Activated CD4-positive, alpha-beta T cell treated with anti-CD3 and anti-CD28 coated beads for 36 hours (primary cell): Measurements from ENCODE around the gene MRPL19. TPM values are rescaled to one million over a fixed set of nuclear protein-coding genes. Genes with fewer than 3 reads are reported as not detected.

ENCODE experiments used
- ATAC-seq: fragments of 200-7000 bp; cut with Tn5 transposase; one replicate; pipeline ENCODE4 v1.10.0; 2021; ENCODE audit warnings: mild to moderate bottlenecking, moderate library complexity
- CTCF ChIA-PET: fragments of 350-600 bp; sonication (Branson Sonifier 250); formaldehyde crosslinking; loops from one replicate; lab custom pipeline; 2021; ENCODE audit warnings: antibody characterized with exemption; lab: Charles Lee
- POLR2A ChIA-PET: fragments of 350-600 bp; sonication (Branson Sonifier 250); formaldehyde crosslinking; loops from one replicate; lab custom pipeline; 2021; ENCODE audit warnings: antibody characterized with exemption, inconsistent platforms; lab: Charles Lee
- DNase-seq: peaks from one replicate; pipeline ENCODE4 v3.0.0-alpha.2; 2020
- H3K27ac Mint-ChIP-seq: one replicate; pipeline ENCODE4 v1.8.0; 2021; ENCODE audit warnings: mixed read lengths
- H3K27me3 Mint-ChIP-seq: one replicate; pipeline ENCODE4 v1.8.0; 2021; ENCODE audit warnings: mixed read lengths
- H3K36me3 Mint-ChIP-seq: one replicate; pipeline ENCODE4 v1.8.0; 2021; ENCODE audit warnings: low read depth, mixed read lengths
- H3K4me1 Mint-ChIP-seq: one replicate; pipeline ENCODE4 v1.8.0; 2021; ENCODE audit warnings: mixed read lengths
- H3K4me3 Mint-ChIP-seq: one replicate; pipeline ENCODE4 v1.8.0; 2021; ENCODE audit warnings: mild to moderate bottlenecking, moderate library complexity, mixed read lengths
- H3K9me3 Mint-ChIP-seq: one replicate; pipeline ENCODE4 v1.8.0; 2021; ENCODE audit warnings: low read depth, mixed read lengths
- intact Hi-C, 2 experiments: fragments of 100-400 bp; cut with DNase I in 1 of 2; cut with micrococcal nuclease in 1 of 2; formaldehyde crosslinking; loops; one replicate each; pipeline versions ENCODE4 v1.14.2 to v1.15.1; 2022 to 2024; cut with DNase I, micrococcal nuclease
- total RNA-seq, 2 experiments: library from RNA; stranded (reverse); gene quantifications; one replicate each; pipeline ENCODE4 v1.2.3, GENCODE V29; 2021

MRPL19 gene
- total RNA-seq, result 10 to 100 TPM; 45.2 to 72.4 TPM

- intact Hi-C loops, result loop anchor here (1.0 to 2.0 kb wide), 3 partner anchors 63 to 689 kb away; partner anchors contain the start of genes GCFC2 (in 2 of the 2) and POLE4 (in 1 of the 2)
- CTCF ChIA-PET, result interaction anchor here (0.5 to 2.4 kb wide), 11 partner anchors 11 to 1533 kb away, joined by 3 to 11 read pairs (median 3); partner anchors contain the start of gene GCFC2
These were observed at the start of gene MRPL19 for GRCh38 chr2:75646583-75647425. Gene MRPL19, plus strand, starts transcription at chr2:75646783. Its CDS starts 25 bp downstream, at chr2:75646808.

GRCh38 chr2:75596784-75597183 lies 49.8 kb upstream of the MRPL19 start:
- H3K36me3 Mint-ChIP-seq, result no peaks in the 10 kb centered on the region
- intact Hi-C loops, result no loop called here
- no peak overlapping the region for H3K27ac Mint-ChIP-seq
- ATAC-seq, result no peak
- ChIA-PET CTCF (interaction anchor here (0.8 to 1.7 kb wide), 2 partner anchors 13 to 36 kb away, joined by 3 to 6 read pairs; partner anchors contain the start of gene EVA1A), POLR2A (no interaction called here)
- H3K4me3 Mint-ChIP-seq, result no peak overlapping the region
- DNase-seq, result no peak
- H3K4me1 Mint-ChIP-seq, result no peaks in the 10 kb centered on the region
- no peaks in the 10 kb centered on the region for H3K9me3 Mint-ChIP-seq
- H3K27me3 Mint-ChIP-seq, result peaks cover 7% of the 10 kb centered on the region

More at GRCh38 chr2:75646583-75647425, at the start of gene MRPL19:
- ATAC-seq (peak; percentile 99), DNase-seq (peak; percentile 86)
- Mint-ChIP-seq H3K4me3 (peak within 1 kb of the TSS; percentile 88), H3K9me3 (no peaks in the 10 kb centered on the region), H3K36me3 (peaks cover 28% of the 10 kb centered on the region), H3K4me1 (peaks cover 32% of the 10 kb centered on the region), H3K27me3 (no peaks in the 10 kb centered on the region), H3K27ac (peak within 1 kb of the TSS; percentile 96)
- POLR2A ChIA-PET, result interaction anchor here (0.8 kb wide), 1 partner anchor 64 kb away, joined by 6 read pairs; the partner anchor contains the start of gene GCFC2

GRCh38 chr2:75597949-75598348 lies 48.6 kb upstream of the MRPL19 start:
- intact Hi-C loops, result no loop called here
- no peak overlapping the region for H3K4me3 Mint-ChIP-seq

GRCh38 chr2:75598589-75599155 lies 47.9 kb upstream of the MRPL19 start:
- Mint-ChIP-seq H3K27ac (no peak overlapping the region), H3K4me3 (no peak overlapping the region), H3K27me3 (peaks cover 7% of the 10 kb centered on the region), H3K36me3 (no peaks in the 10 kb centered on the region), H3K9me3 (no peaks in the 10 kb centered on the region), H3K4me1 (no peaks in the 10 kb centered on the region)
- POLR2A ChIA-PET, result no interaction called here
- ATAC-seq, result no peak
- intact Hi-C loops, result no loop called here
- CTCF ChIA-PET, result no interaction called here
- no peak for DNase-seq

More at GRCh38 chr2:75597949-75598348, 48.6 kb upstream of the MRPL19 start:
- no peaks in the 10 kb centered on the region for H3K4me1 Mint-ChIP-seq
- ATAC-seq (no peak), DNase-seq (no peak)
- ChIA-PET CTCF (no interaction called here), POLR2A (no interaction called here)
- no peak overlapping the region for H3K27ac Mint-ChIP-seq
- H3K36me3 Mint-ChIP-seq, result no peaks in the 10 kb centered on the region
- peaks cover 7% of the 10 kb centered on the region for H3K27me3 Mint-ChIP-seq
- H3K9me3 Mint-ChIP-seq, result no peaks in the 10 kb centered on the region

GRCh38 chr2:75600461-75601011 lies 46.0 kb upstream of the MRPL19 start:
- Mint-ChIP-seq H3K27ac (no peak overlapping the region), H3K4me1 (no peaks in the 10 kb centered on the region), H3K36me3 (no peaks in the 10 kb centered on the region), H3K27me3 (peaks cover 12% of the 10 kb centered on the region), H3K9me3 (no peaks in the 10 kb centered on the region), H3K4me3 (no peak overlapping the region)
- POLR2A ChIA-PET, result no interaction called here
- intact Hi-C loops, result loop anchor here in 1 of 2 experiments (10.0 kb wide), 1 partner anchor 536 kb away; no protein-coding TSS in a partner anchor
- DNase-seq (no peak), ATAC-seq (no peak)
- CTCF ChIA-PET, result no interaction called here

- intact Hi-C loops, result loop anchor here in 1 of 2 experiments (10.0 kb wide), 1 partner anchor 538 kb away; no protein-coding TSS in a partner anchor
- no peaks in the 10 kb centered on the region for H3K36me3 Mint-ChIP-seq
- CTCF ChIA-PET, result no interaction called here
These were observed 43.8 kb upstream of the MRPL19 start for GRCh38 chr2:75602724-75603342.

GRCh38 chr2:75603477-75603876 lies 43.1 kb upstream of the MRPL19 start:
- ChIA-PET POLR2A (no interaction called here), CTCF (no interaction called here)
- intact Hi-C loops, result loop anchor here in 1 of 2 experiments (10.0 kb wide), 1 partner anchor 539 kb away; no protein-coding TSS in a partner anchor
- Mint-ChIP-seq H3K27ac (no peak overlapping the region), H3K4me3 (no peak overlapping the region), H3K36me3 (no peaks in the 10 kb centered on the region), H3K9me3 (no peaks in the 10 kb centered on the region), H3K4me1 (no peaks in the 10 kb centered on the region), H3K27me3 (peaks cover 35% of the 10 kb centered on the region)
- ATAC-seq (no peak), DNase-seq (no peak)

More at GRCh38 chr2:75602724-75603342, 43.8 kb upstream of the MRPL19 start:
- Mint-ChIP-seq H3K4me1 (no peaks in the 10 kb centered on the region), H3K27ac (no peak overlapping the region), H3K27me3 (peaks cover 30% of the 10 kb centered on the region), H3K9me3 (no peaks in the 10 kb centered on the region), H3K4me3 (no peak overlapping the region)
- no peak for ATAC-seq
- POLR2A ChIA-PET, result no interaction called here
- no peak for DNase-seq

- no peak for DNase-seq
- no peak overlapping the region for H3K27ac Mint-ChIP-seq
- no peak for ATAC-seq
- no peak overlapping the region for H3K4me3 Mint-ChIP-seq
- intact Hi-C loops, result loop anchor here in 1 of 2 experiments (10.0 kb wide), 1 partner anchor 540 kb away; no protein-coding TSS in a partner anchor
- H3K27me3 Mint-ChIP-seq, result peaks cover 41% of the 10 kb centered on the region
- H3K36me3 Mint-ChIP-seq, result no peaks in the 10 kb centered on the region
- no peaks in the 10 kb centered on the region for H3K9me3 Mint-ChIP-seq
- CTCF ChIA-PET, result interaction anchor here (0.6 to 0.8 kb wide), 3 partner anchors 334 to 543 kb away, joined by 3 read pairs; no protein-coding TSS in a partner anchor
- POLR2A ChIA-PET, result no interaction called here
- H3K4me1 Mint-ChIP-seq, result peaks cover 6% of the 10 kb centered on the region
These were observed 42.1 kb upstream of the MRPL19 start for GRCh38 chr2:75604484-75604883.

- Mint-ChIP-seq H3K27me3 (peaks cover 50% of the 10 kb centered on the region), H3K4me1 (peaks cover 6% of the 10 kb centered on the region), H3K27ac (no peak overlapping the region), H3K4me3 (no peak overlapping the region), H3K36me3 (no peaks in the 10 kb centered on the region), H3K9me3 (no peaks in the 10 kb centered on the region)
- ChIA-PET CTCF (interaction anchor here (0.7 to 1.6 kb wide), 7 partner anchors 22 to 531 kb away, joined by 3 to 5 read pairs (median 3); no protein-coding TSS in a partner anchor), POLR2A (no interaction called here)
- DNase-seq (no peak), ATAC-seq (no peak)
- intact Hi-C loops, result loop anchor here in 1 of 2 experiments (10.0 kb wide), 1 partner anchor 541 kb away; no protein-coding TSS in a partner anchor
These were observed 40.6 kb upstream of the MRPL19 start for GRCh38 chr2:75605770-75606529.

GRCh38 chr2:75606761-75607399 lies 39.7 kb upstream of the MRPL19 start:
- Mint-ChIP-seq H3K27ac (no peak overlapping the region), H3K9me3 (no peaks in the 10 kb centered on the region), H3K4me1 (peaks cover 6% of the 10 kb centered on the region), H3K27me3 (peaks cover 48% of the 10 kb centered on the region), H3K4me3 (no peak overlapping the region), H3K36me3 (no peaks in the 10 kb centered on the region)
- ChIA-PET POLR2A (no interaction called here), CTCF (interaction anchor here (0.7 to 1.6 kb wide), 8 partner anchors 13 to 532 kb away, joined by 3 to 5 read pairs (median 3); no protein-coding TSS in a partner anchor)
- intact Hi-C loops, result loop anchor here in 1 of 2 experiments (10.0 kb wide), 1 partner anchor 542 kb away; no protein-coding TSS in a partner anchor
- DNase-seq (no peak), ATAC-seq (no peak)
